ENCODE results near the gene ARMS2. TPM values are rescaled to one million over a fixed set of nuclear protein-coding genes. Genes with fewer than 3 reads are reported as not detected.

ARMS2 gene
- polyA plus RNA-seq, 3 donors: not detected

GRCh38 chr10:122463466-122464249 lies 9.2 kb downstream of the ARMS2 start:
- Histone ChIP-seq H3K9me3 (replicated peaks in 1 of 2; ENCODE audit: control insufficient read depth in 1 of 2, insufficient read depth in 1 of 2, low read length in 2 of 2) (peaks cover 0 to 35% of the 10 kb centered on the region in 2 donors), H3K4me3 (replicated peaks in 1 of 3; ENCODE audit: low read depth in 2 of 3, low read length in 3 of 3) (no peak overlapping the region), H3K4me2 (replicated peaks; ENCODE audit: extremely low read depth, low read length, poor library complexity, severe bottlenecking) (no peak overlapping the region), H3K36me3 (replicated peaks in 1 of 2; ENCODE audit: control insufficient read depth in 1 of 2, insufficient read depth in 2 of 2, low read length in 2 of 2) (no peaks in the 10 kb centered on the region), H3K9ac (ENCODE audit: insufficient read depth, low read length, poor library complexity, severe bottlenecking) (no peak overlapping the region), H3K4me1 (ENCODE audit: control insufficient read depth in 1 of 2, insufficient read depth in 2 of 2, low read length in 2 of 2) (peaks cover 38 to 57% of the 10 kb centered on the region in 2 donors), H3K79me2 (ENCODE audit: insufficient read depth, low read length) (no peaks in the 10 kb centered on the region), H2AFZ (ENCODE audit: insufficient read depth, low read depth, low read length, poor library complexity, severe bottlenecking) (no peak overlapping the region), H4K20me1 (ENCODE audit: insufficient read depth, low read length) (no peaks in the 10 kb centered on the region), H3K27ac (ENCODE audit: low read depth in 1 of 2, low read length in 2 of 2) (no peak overlapping the region), H3K27me3 (ENCODE audit: control insufficient read depth in 2 of 2, insufficient read depth in 2 of 2, low read length in 2 of 2) (peaks cover 52 to 66% of the 10 kb centered on the region in 2 donors)
- Mint-ChIP-seq H3K4me1 (peaks cover 69% of the 10 kb centered on the region), H3K27me3 (ENCODE audit: low read depth in 3 of 3) (peaks cover 66 to 70% (median 69%) of the 10 kb centered on the region in 3 donors), H3K27ac (peak overlapping the region in 1 of 7 donors; percentile 76), H3K4me3 (peak overlapping the region; percentile 9 to 93), H3K9me3 (peaks cover 0 to 17% (median 8%) of the 10 kb centered on the region in 7 donors), H3K36me3 (peaks cover 6 to 23% of the 10 kb centered on the region in 2 donors)
- no peak for TF ChIP-seq CTCF (IDR thresholded peaks at IDR 0.05)
- DNase-seq: no peak
- 83% methylated on average over 11 of the region's 17 CpGs for WGBS (ENCODE audit: insufficient coverage)
- intact Hi-C loops (cut with micrococcal nuclease): no loop called here

GRCh38 chr10:122464250-122464510 lies 9.7 kb downstream of the ARMS2 start:
- Histone ChIP-seq H3K4me1 (ENCODE audit: control insufficient read depth in 1 of 2, insufficient read depth in 2 of 2, low read length in 2 of 2) (peaks cover 43 to 63% of the 10 kb centered on the region in 2 donors), H3K79me2 (ENCODE audit: insufficient read depth, low read length) (no peaks in the 10 kb centered on the region), H2AFZ (ENCODE audit: insufficient read depth, low read depth, low read length, poor library complexity, severe bottlenecking) (no peak overlapping the region), H3K4me2 (replicated peaks; ENCODE audit: extremely low read depth, low read length, poor library complexity, severe bottlenecking) (no peak overlapping the region), H3K9ac (ENCODE audit: insufficient read depth, low read length, poor library complexity, severe bottlenecking) (no peak overlapping the region), H3K27ac (ENCODE audit: low read depth in 1 of 2, low read length in 2 of 2) (no peak overlapping the region), H3K9me3 (replicated peaks in 1 of 2; ENCODE audit: control insufficient read depth in 1 of 2, insufficient read depth in 1 of 2, low read length in 2 of 2) (peaks cover 0 to 29% of the 10 kb centered on the region in 2 donors), H3K4me3 (replicated peaks in 1 of 3; ENCODE audit: low read depth in 2 of 3, low read length in 3 of 3) (no peak overlapping the region), H3K36me3 (replicated peaks in 1 of 2; ENCODE audit: control insufficient read depth in 1 of 2, insufficient read depth in 2 of 2, low read length in 2 of 2) (no peaks in the 10 kb centered on the region), H4K20me1 (ENCODE audit: insufficient read depth, low read length) (no peaks in the 10 kb centered on the region), H3K27me3 (ENCODE audit: control insufficient read depth in 2 of 2, insufficient read depth in 2 of 2, low read length in 2 of 2) (peaks cover 47 to 61% of the 10 kb centered on the region in 2 donors)
- WGBS (ENCODE audit: insufficient coverage): 100% methylated on average over 1 of the region's 4 CpGs
- Mint-ChIP-seq H3K27me3 (ENCODE audit: low read depth in 3 of 3) (peaks cover 61 to 65% (median 63%) of the 10 kb centered on the region in 3 donors), H3K9me3 (peaks cover 0 to 12% (median 8%) of the 10 kb centered on the region in 7 donors), H3K4me1 (peaks cover 74% of the 10 kb centered on the region), H3K36me3 (peaks cover 6 to 23% of the 10 kb centered on the region in 2 donors), H3K27ac (no peak overlapping the region), H3K4me3 (peak overlapping the region in 1 of 2 donors; percentile 93)
- intact Hi-C loops (cut with micrococcal nuclease): no loop called here
- TF ChIP-seq CTCF (IDR thresholded peaks at IDR 0.05): no peak
- DNase-seq: no peak

Measured in CD14-positive monocyte (primary cell).